IPS-15b (cell line): ENCODE data around the gene ECSCR.
A peak's percentile ranks its signal among the peaks of the same experiment; 100 is the strongest.
"Not testable (repeated sequence)": the region's sequence is repeated elsewhere in the genome, so short reads cannot be mapped to it uniquely, and the experiment has no call there.

ENCODE experiments used
- H3K27me3 ChIP-seq: one replicate; pipeline ENCODE4 v1.6.1; 2013; ENCODE audit warnings: low read length; ENCODE audit not compliant: control insufficient read depth, insufficient read depth
- H3K36me3 ChIP-seq: one replicate; pipeline ENCODE4 v1.6.1; 2013; ENCODE audit warnings: low read length; ENCODE audit not compliant: control insufficient read depth, insufficient read depth
- H3K4me1 ChIP-seq: one replicate; pipeline ENCODE4 v1.6.1; 2013; ENCODE audit warnings: mild to moderate bottlenecking, low read length; ENCODE audit not compliant: control insufficient read depth, insufficient read depth
- H3K4me3 ChIP-seq: one replicate; pipeline ENCODE4 v1.5.1; 2013; ENCODE audit warnings: low read depth, low read length
- H3K9ac ChIP-seq: one replicate; pipeline ENCODE4 v1.6.1; 2013; ENCODE audit warnings: low read depth, mild to moderate bottlenecking, low read length
- H3K9me3 ChIP-seq: one replicate; pipeline ENCODE4 v1.6.1; 2013; ENCODE audit warnings: mild to moderate bottlenecking, low read length; ENCODE audit not compliant: control insufficient read depth, insufficient read depth

ECSCR gene

GRCh38 chr5:139482890-139483208 is 20.3 kb upstream of the ECSCR start:
- not testable (repeated sequence) for H3K9ac ChIP-seq, H3K36me3 ChIP-seq, H3K27me3 ChIP-seq, H3K4me1 ChIP-seq, H3K9me3 ChIP-seq, H3K4me3 ChIP-seq

GRCh38 chr5:139482050-139482889 is 19.7 kb upstream of the ECSCR start, which contains the start of gene STING1:
TSS of gene STING1 (minus strand) at chr5:139482758. CDS start at chr5:139481704, 1,054 bp downstream.
- no peaks in the 10 kb centered on the region for H3K36me3 ChIP-seq
- H3K4me1 ChIP-seq, result no peaks in the 10 kb centered on the region
- H3K9ac ChIP-seq, result no peak within 1 kb of the TSS
- H3K4me3 ChIP-seq, result no peak within 1 kb of the TSS
- H3K27me3 ChIP-seq, result no peaks in the 10 kb centered on the region
- H3K9me3 ChIP-seq, result no peaks in the 10 kb centered on the region

GRCh38 chr5:139481580-139482049 is 19.1 kb upstream of the ECSCR start:
- Histone ChIP-seq H3K4me1 (no peaks in the 10 kb centered on the region), H3K36me3 (no peaks in the 10 kb centered on the region), H3K4me3 (no peak overlapping the region), H3K27me3 (no peaks in the 10 kb centered on the region), H3K9ac (no peak overlapping the region), H3K9me3 (no peaks in the 10 kb centered on the region)

GRCh38 chr5:139481122-139481533 is 18.6 kb upstream of the ECSCR start:
- H3K9ac ChIP-seq, result no peak overlapping the region
- H3K4me1 ChIP-seq, result no peaks in the 10 kb centered on the region

GRCh38 chr5:139479729-139480128 is 17.2 kb upstream of the ECSCR start:
- not testable (repeated sequence) for H3K4me3 ChIP-seq, H3K9ac ChIP-seq, H3K9me3 ChIP-seq, H3K27me3 ChIP-seq, H3K36me3 ChIP-seq, H3K4me1 ChIP-seq

More at GRCh38 chr5:139481122-139481533, 18.6 kb upstream of the ECSCR start:
- Histone ChIP-seq H3K9me3 (no peaks in the 10 kb centered on the region), H3K4me3 (no peak overlapping the region), H3K36me3 (no peaks in the 10 kb centered on the region), H3K27me3 (no peaks in the 10 kb centered on the region)

GRCh38 chr5:139478657-139479423 is 16.3 kb upstream of the ECSCR start:
- H3K27me3 ChIP-seq, H3K9me3 ChIP-seq, H3K9ac ChIP-seq, H3K36me3 ChIP-seq, H3K4me1 ChIP-seq, H3K4me3 ChIP-seq: not testable (repeated sequence)

- Histone ChIP-seq H3K4me3 (no peak overlapping the region), H3K36me3 (no peaks in the 10 kb centered on the region), H3K9ac (no peak overlapping the region), H3K27me3 (no peaks in the 10 kb centered on the region), H3K4me1 (peaks cover 11% of the 10 kb centered on the region), H3K9me3 (no peaks in the 10 kb centered on the region)
Measured at GRCh38 chr5:139475865-139476617, 13.5 kb upstream of the ECSCR start.

- H3K4me3 ChIP-seq, result no peak overlapping the region
- no peaks in the 10 kb centered on the region for H3K27me3 ChIP-seq
- H3K9ac ChIP-seq, result no peak overlapping the region
- no peaks in the 10 kb centered on the region for H3K9me3 ChIP-seq
- peaks cover 11% of the 10 kb centered on the region for H3K4me1 ChIP-seq
- H3K36me3 ChIP-seq, result no peaks in the 10 kb centered on the region
Measured at GRCh38 chr5:139474890-139475791, 12.6 kb upstream of the ECSCR start.

- H3K27me3 ChIP-seq, result no peaks in the 10 kb centered on the region
- peak overlapping the region; percentile 3 for H3K9ac ChIP-seq
- peaks cover 11% of the 10 kb centered on the region for H3K4me1 ChIP-seq
- no peaks in the 10 kb centered on the region for H3K9me3 ChIP-seq
- H3K4me3 ChIP-seq, result no peak overlapping the region
- H3K36me3 ChIP-seq, result no peaks in the 10 kb centered on the region
Measured at GRCh38 chr5:139473565-139473964, 11.0 kb upstream of the ECSCR start.

- no peaks in the 10 kb centered on the region for H3K9me3 ChIP-seq
- H3K27me3 ChIP-seq, result no peaks in the 10 kb centered on the region
- H3K9ac ChIP-seq, result peak overlapping the region; percentile 12
Measured at GRCh38 chr5:139473105-139473504, 10.6 kb upstream of the ECSCR start.

More at GRCh38 chr5:139473105-139473504, 10.6 kb upstream of the ECSCR start:
- Histone ChIP-seq H3K4me1 (peaks cover 11% of the 10 kb centered on the region), H3K36me3 (no peaks in the 10 kb centered on the region), H3K4me3 (no peak overlapping the region)
